Caco-2 (cell line): Measurements from ENCODE around the gene COTL1. TPM values are rescaled to one million over a fixed set of nuclear protein-coding genes. Genes with fewer than 3 reads are reported as not detected.

ENCODE experiments used
- BruUV-seq: library from RNA; stranded (reverse); fragments of 400-500 nt; replicated peaks from 2 replicates; lab custom pipeline; 2021; lab: Mats Ljungman, UMichigan
- CTCF ChIA-PET: fragments of 300-600 bp; sonication (Branson Sonifier 250); formaldehyde crosslinking; loops from one replicate; lab custom pipeline; 2022; ENCODE audit warnings: antibody characterized with exemption; lab: Charles Lee
- POLR2A ChIA-PET: fragments of 300-600 bp; sonication (Branson Sonifier 250); formaldehyde crosslinking; loops from one replicate; lab custom pipeline; 2022; ENCODE audit warnings: antibody characterized with exemption; lab: Charles Lee
- DNase-seq, 2 experiments: peaks; one replicate each; pipeline versions ENCODE4 v3.0.0 to v3.0.0-alpha.2; 2020 to 2022
- H3K27me3 ChIP-seq: replicated peaks from 2 replicates; pipeline ENCODE4 v1.6.0; 2011; ENCODE audit warnings: low read length; ENCODE audit not compliant: control insufficient read depth, insufficient read depth
- H3K36me3 ChIP-seq: 2 replicates; pipeline ENCODE4 v1.5.1; 2011; ENCODE audit warnings: low read length; ENCODE audit not compliant: control insufficient read depth, insufficient read depth
- H3K4me1 ChIP-seq: fragments of 250-450 bp; sonication (Bioruptor Pico); 2 replicates; pipeline ENCODE4 v1.5.1; 2020; ENCODE audit warnings: mild to moderate bottlenecking
- H3K4me3 ChIP-seq: 2 replicates; pipeline ENCODE4 v1.5.1; 2011; ENCODE audit warnings: low read depth, mild to moderate bottlenecking, control low read depth, low read length
- H3K9me3 ChIP-seq: fragments of 250-450 bp; sonication (Bioruptor Pico); 2 replicates; pipeline ENCODE4 v1.5.1; 2020; ENCODE audit warnings: mild to moderate bottlenecking, moderate library complexity
- H3K27ac Mint-ChIP-seq: one replicate; pipeline ENCODE4 v1.8.0; 2022; ENCODE audit warnings: mixed read lengths; ENCODE audit not compliant: unreplicated experiment
- H3K27me3 Mint-ChIP-seq: one replicate; pipeline ENCODE4 v1.8.0; 2022; ENCODE audit warnings: mixed read lengths; ENCODE audit not compliant: insufficient read depth, unreplicated experiment
- H3K36me3 Mint-ChIP-seq: one replicate; pipeline ENCODE4 v1.8.0; 2022; ENCODE audit warnings: mild to moderate bottlenecking, mixed read lengths; ENCODE audit not compliant: insufficient read depth, unreplicated experiment
- H3K4me1 Mint-ChIP-seq: one replicate; pipeline ENCODE4 v1.8.0; 2022; ENCODE audit warnings: low read depth, mixed read lengths; ENCODE audit not compliant: unreplicated experiment
- H3K4me3 Mint-ChIP-seq: one replicate; pipeline ENCODE4 v1.8.0; 2022; ENCODE audit warnings: mild to moderate bottlenecking, moderate library complexity, mixed read lengths; ENCODE audit not compliant: unreplicated experiment
- H3K9me3 Mint-ChIP-seq: one replicate; pipeline ENCODE4 v1.8.0; 2022; ENCODE audit warnings: mixed read lengths; ENCODE audit not compliant: unreplicated experiment
- CTCF ChIP-seq, 2 experiments: fragments of 200-600 bp in 1 of 2; IDR thresholded peaks; 1 replicate in 1 of 2; 2 replicates in 1 of 2; pipeline versions ENCODE4 v1.5.1 to v1.8.0; 2011 to 2022; ENCODE audit warnings: antibody characterized with exemption in 1 of 2, control low read depth in 1 of 2, inconsistent platforms in 1 of 2, low read depth in 1 of 2, low read length in 1 of 2, mild to moderate bottlenecking in 1 of 2, moderate library complexity in 1 of 2; ENCODE audit not compliant: insufficient read depth in 1 of 2, severe bottlenecking in 1 of 2, unreplicated experiment in 1 of 2
- intact Hi-C: fragments of 100-400 bp; cut with micrococcal nuclease; formaldehyde crosslinking; loops from one replicate; pipeline ENCODE4 v1.10.0; 2022; ENCODE audit not compliant: unreplicated experiment
- total RNA-seq: library from RNA; stranded (reverse); gene quantifications from 2 replicates; pipeline ENCODE4 v1.2.3, GENCODE V29; 2022

The COTL1 gene
- total RNA-seq, 1 experiment from 2014 or later: 434 TPM

GRCh38 chr16:84605339-84605848 lies 12.5 kb downstream of the COTL1 start:
- Histone ChIP-seq H3K4me1 (peaks cover 5% of the 10 kb centered on the region; the same call in 1 of the 2 replicates), H3K9me3 (no peaks in the 10 kb centered on the region), H3K36me3 (no peaks in the 10 kb centered on the region; the same call in 1 of the 2 replicates), H3K4me3 (no peak overlapping the region), H3K27me3 (no peaks in the 10 kb centered on the region)
- Mint-ChIP-seq H3K4me1 (no peaks in the 10 kb centered on the region), H3K4me3 (no peak overlapping the region), H3K27ac (no peak overlapping the region), H3K36me3 (peaks cover 69% of the 10 kb centered on the region), H3K27me3 (no peaks in the 10 kb centered on the region), H3K9me3 (no peaks in the 10 kb centered on the region)
- intact Hi-C loops: no loop called here
- DNase-seq: no peak
- no TSS peak for BruUV-seq
- POLR2A ChIA-PET: no interaction called here
- CTCF ChIA-PET: no interaction called here
- no peak for TF ChIP-seq CTCF (IDR thresholded peaks at IDR 0.05; ENCODE audit: insufficient read depth in 1 of 2, low read depth in 1 of 2, low read length in 1 of 2, severe bottlenecking in 1 of 2, unreplicated experiment in 1 of 2)

- Mint-ChIP-seq H3K4me3 (no peak overlapping the region), H3K27ac (no peak overlapping the region)
- CTCF ChIA-PET: interaction anchor here (0.5 kb wide), 1 partner anchor 91 kb away, joined by 3 read pairs; no protein-coding TSS in a partner anchor
These were observed 13.3 kb downstream of the COTL1 start for GRCh38 chr16:84604477-84605013.

GRCh38 chr16:84603940-84604339 lies 13.9 kb downstream of the COTL1 start:
- H3K36me3 Mint-ChIP-seq: peaks cover 67% of the 10 kb centered on the region
- no peaks in the 10 kb centered on the region for H3K27me3 ChIP-seq
- no peaks in the 10 kb centered on the region; the same call in 1 of the 2 replicates for H3K36me3 ChIP-seq
- no peak overlapping the region for H3K4me3 Mint-ChIP-seq
- intact Hi-C loops: no loop called here
- ChIA-PET CTCF (interaction anchor here (0.5 kb wide), 1 partner anchor 91 kb away, joined by 3 read pairs; no protein-coding TSS in a partner anchor), POLR2A (interaction anchor here (0.5 kb wide), 1 partner anchor 15 kb away, joined by 7 read pairs; no protein-coding TSS in a partner anchor)
- peaks cover 9% of the 10 kb centered on the region; the same call in 1 of the 2 replicates for H3K4me1 ChIP-seq
- BruUV-seq: no TSS peak
- H3K4me3 ChIP-seq: no peak overlapping the region
- H3K27ac Mint-ChIP-seq: no peak overlapping the region
- H3K27me3 Mint-ChIP-seq: no peaks in the 10 kb centered on the region
- DNase-seq: no peak
- no peaks in the 10 kb centered on the region for H3K4me1 Mint-ChIP-seq
- TF ChIP-seq CTCF (IDR thresholded peaks at IDR 0.05; ENCODE audit: insufficient read depth in 1 of 2, low read depth in 1 of 2, low read length in 1 of 2, severe bottlenecking in 1 of 2, unreplicated experiment in 1 of 2): no peak
- H3K9me3 ChIP-seq: no peaks in the 10 kb centered on the region
- no peaks in the 10 kb centered on the region for H3K9me3 Mint-ChIP-seq

More at GRCh38 chr16:84604477-84605013, 13.3 kb downstream of the COTL1 start:
- H3K9me3 Mint-ChIP-seq: no peaks in the 10 kb centered on the region
- H3K4me1 ChIP-seq: peaks cover 7% of the 10 kb centered on the region; the same call in 1 of the 2 replicates
- H3K4me3 ChIP-seq: no peak overlapping the region
- H3K4me1 Mint-ChIP-seq: no peaks in the 10 kb centered on the region
- intact Hi-C loops: no loop called here
- TF ChIP-seq CTCF (IDR thresholded peaks at IDR 0.05; ENCODE audit: insufficient read depth in 1 of 2, low read depth in 1 of 2, low read length in 1 of 2, severe bottlenecking in 1 of 2, unreplicated experiment in 1 of 2): no peak
- BruUV-seq: no TSS peak
- POLR2A ChIA-PET: no interaction called here
- DNase-seq: no peak
- no peaks in the 10 kb centered on the region for H3K27me3 ChIP-seq
- H3K9me3 ChIP-seq: no peaks in the 10 kb centered on the region
- H3K36me3 Mint-ChIP-seq: peaks cover 66% of the 10 kb centered on the region
- H3K27me3 Mint-ChIP-seq: no peaks in the 10 kb centered on the region
- no peaks in the 10 kb centered on the region; the same call in 1 of the 2 replicates for H3K36me3 ChIP-seq
